GM19025 (cell line): ENCODE measurements around the gene SLC7A14.
"Not testable (repeated sequence)": the region's sequence is repeated elsewhere in the genome, so short reads cannot be mapped to it uniquely, and the experiment has no call there.

ENCODE experiments used
- ATAC-seq: cut with Tn5 transposase; IDR thresholded peaks from one replicate; pipeline ENCODE4 v1.9.1; 2021; ENCODE audit warnings: mild to moderate bottlenecking, low read depth, moderate library complexity; ENCODE audit not compliant: unreplicated experiment

Gene SLC7A14

GRCh38 chr3:170598091-170598502 lies 12.2 kb upstream of the SLC7A14 start:
- no peak for ATAC-seq

DNA sequence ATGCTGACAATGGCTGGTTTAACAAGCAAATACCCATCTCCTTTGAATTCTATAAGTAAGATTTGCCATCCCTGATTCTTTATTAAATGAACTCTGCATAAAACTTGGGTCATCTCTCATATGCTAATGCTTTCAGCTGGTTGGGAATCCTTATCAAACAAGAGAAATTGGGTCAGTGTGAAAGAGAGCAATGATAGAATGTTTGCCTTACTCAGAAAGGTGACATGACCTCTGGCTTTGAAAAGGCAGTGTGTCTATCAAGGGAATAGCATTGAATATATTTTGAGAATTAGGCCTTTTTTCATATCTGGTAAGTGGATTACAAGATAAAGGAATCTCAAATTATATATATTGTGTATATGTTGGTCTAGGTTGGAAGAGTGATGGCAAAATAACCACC lies 8.7 kb upstream of the SLC7A14 start:
- ATAC-seq: no peak

GRCh38 chr3:170593634-170594033 lies 7.8 kb upstream of the SLC7A14 start:
- ATAC-seq: no peak

DNA sequence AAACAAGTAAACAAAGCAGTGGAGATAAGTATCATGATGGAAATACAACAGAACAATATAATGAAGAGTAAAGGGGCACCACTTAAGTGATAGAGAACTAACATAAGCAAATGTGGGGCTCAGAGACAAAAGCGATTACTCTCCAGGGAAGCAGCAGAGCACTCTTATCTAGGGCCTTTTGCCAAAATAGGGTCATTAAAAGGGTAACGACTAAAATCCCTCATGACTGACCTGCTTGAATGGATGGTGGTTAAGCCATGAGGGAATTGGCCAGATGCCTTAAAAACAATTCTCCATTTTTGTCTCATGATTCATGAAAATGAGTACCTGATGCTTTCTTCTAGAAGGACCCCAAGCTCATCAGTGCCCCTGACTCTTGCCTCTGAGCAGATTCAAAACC lies 3.2 kb upstream of the SLC7A14 start:
- no peak for ATAC-seq

GRCh38 chr3:170585008-170585936 lies 603 bp downstream of the SLC7A14 start:
- ATAC-seq: no peak

DNA sequence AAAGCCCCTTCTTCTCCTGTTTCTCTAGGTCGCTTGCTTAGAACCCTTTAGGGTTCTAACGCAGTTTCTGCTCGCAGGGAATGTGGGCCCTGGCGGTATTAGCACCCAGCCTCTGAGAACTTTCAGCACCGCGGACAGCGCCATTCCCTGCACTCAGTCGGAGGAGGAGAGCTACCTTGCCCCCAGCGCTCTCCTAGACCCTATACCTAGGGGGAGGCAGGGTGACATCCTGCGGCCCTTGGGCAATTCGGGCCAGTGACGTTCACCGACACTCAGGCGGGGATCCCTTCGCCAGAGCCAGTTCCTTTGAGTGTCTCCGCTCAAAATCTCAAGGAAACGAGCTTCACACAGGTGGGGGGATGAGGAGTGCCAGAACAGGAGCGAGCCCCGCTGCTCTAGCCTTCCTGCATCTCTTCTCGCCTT lies 1.3 kb downstream of the SLC7A14 start:
- ATAC-seq: no peak

DNA sequence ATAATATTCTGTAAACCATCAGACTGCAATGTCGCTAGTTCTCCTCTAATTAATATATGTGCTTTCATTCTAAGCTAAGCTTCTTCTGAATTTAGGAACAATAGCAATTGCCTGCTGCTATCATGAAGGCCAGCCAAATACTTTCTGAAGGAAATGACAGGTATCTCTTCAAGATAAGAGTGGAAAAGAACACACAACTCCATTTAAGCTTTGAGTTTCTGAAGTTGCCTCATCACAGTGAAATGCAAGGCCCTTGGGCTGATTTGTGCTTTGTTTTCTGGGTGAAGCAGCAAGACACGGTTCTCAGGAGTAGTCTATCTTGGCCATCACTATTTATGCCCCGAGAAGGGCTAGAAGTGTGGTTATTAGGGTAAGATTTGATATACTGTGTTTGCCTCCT lies 6.2 kb downstream of the SLC7A14 start:
- ATAC-seq: no peak

DNA sequence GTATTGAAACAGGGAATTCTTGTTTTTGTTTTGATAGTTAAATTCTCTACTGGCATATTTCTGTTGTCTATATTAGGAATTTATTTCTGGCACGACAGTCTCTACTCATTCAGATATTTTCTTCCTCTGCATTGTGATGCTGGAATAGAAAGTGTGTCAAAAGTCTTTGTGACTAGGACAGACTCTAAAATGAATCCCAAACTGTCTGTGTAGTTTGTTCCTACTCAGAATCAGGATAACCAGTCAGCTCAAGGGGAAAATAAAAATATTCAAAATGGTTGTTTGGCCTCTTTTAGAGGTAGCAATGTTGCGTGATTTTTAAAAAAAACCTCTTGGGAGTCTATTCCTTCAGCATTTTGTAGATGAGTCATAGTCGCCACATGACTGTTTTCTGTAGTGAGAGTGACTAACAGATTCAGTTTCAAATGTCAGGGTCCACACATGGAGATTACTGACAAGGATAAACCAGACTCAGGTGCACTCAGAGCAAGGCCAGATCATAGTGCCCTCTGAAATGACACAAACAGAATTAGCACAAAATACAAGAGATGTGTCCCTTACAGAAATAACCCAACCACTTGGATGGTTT lies 13.1 kb downstream of the SLC7A14 start:
- peak; percentile 95 for ATAC-seq

DNA sequence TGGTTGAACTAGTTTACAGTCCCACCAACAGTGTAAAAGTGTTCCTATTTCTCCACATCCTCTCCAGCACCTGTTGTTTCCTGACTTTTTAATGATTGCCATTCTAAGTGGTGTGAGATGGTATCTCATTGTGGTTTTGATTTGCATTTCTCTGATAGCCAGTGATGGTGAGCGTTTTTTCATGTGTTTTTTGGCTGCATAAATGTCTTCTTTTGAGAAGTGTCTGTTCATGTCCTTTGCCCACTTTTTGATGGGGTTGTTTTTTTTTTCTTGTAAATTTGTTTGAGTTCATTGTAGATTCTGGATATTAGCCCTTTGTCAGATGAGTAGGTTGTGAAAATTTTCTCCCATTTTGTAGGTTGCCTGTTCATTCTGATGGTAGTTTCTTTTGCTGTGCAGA lies 18.3 kb downstream of the SLC7A14 start:
- ATAC-seq: not testable (repeated sequence)

GRCh38 chr3:170566413-170566812 lies 19.5 kb downstream of the SLC7A14 start:
- no peak for ATAC-seq

- ATAC-seq: no peak
These were observed 20.4 kb downstream of the SLC7A14 start for GRCh38 chr3:170565495-170565894.

DNA sequence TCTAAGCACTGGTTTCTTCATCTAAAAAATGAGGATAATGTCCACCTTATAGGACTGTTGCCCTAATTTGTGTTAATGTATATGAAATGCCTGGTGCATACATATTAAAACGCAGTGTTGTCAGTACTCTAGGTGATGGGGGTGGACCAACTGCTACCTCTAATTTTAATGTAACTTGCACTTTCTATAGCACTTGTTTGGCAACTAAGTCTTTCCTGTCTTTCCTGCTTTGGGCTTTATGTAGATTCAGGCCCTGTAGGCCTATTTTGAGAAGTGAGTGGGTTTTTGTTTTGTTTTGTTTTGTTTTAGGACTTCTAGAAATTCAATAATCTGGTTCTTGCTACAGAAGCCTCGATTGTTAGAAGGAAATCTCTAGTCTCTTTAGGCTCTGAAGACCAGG lies 21.2 kb downstream of the SLC7A14 start:
- no peak for ATAC-seq

DNA sequence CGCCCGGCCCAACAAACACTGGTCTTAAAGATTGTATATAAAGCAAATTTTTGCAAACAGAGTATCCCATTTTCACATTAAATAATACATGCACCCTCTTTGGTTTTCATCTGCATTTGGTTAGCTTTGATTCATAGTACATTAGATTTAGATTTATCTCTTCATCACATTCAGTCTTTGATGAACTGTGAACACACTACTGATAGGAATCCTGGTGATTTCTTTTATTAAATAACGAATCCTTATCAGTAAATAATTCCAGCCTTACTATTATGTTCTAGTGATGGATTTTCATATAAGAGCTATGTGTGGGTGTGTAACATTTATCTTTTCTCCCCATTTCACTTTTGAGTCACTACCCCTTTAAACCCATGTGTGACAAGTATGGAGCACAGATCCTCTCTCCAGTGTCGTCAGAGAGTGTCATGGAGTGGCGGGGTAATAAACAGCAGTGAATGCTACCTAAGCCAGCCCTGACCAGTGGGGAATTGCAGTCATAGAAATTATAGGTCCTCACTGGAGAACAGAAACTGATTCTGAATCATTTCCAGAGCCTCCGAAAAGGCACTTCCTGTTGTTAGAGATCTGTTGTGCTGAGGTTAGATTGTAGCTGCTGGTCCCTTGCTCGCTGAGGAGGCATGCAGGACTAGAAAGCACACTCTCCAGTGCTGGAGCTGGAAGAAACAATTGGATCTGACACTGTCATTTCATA lies 22.0 kb downstream of the SLC7A14 start:
- peak; percentile 81 for ATAC-seq

DNA sequence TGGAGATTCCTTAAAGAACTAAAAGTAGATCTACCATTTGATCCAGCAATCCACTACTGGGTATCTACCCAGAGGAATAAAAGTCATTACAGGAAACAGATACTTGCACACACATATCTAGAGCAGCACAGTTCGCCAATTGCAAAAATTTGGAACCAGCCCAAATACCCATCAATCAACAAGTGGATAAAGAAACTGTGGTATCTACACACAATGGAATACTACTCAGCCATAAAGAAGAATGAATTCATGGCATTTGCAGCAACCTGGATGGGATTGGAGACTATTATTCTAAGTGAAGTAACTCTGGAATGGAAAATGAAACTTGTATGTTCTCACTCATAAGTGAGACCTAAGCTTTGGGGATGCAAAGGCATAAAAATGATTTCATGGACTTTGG lies 23.8 kb downstream of the SLC7A14 start:
- ATAC-seq: no peak

DNA sequence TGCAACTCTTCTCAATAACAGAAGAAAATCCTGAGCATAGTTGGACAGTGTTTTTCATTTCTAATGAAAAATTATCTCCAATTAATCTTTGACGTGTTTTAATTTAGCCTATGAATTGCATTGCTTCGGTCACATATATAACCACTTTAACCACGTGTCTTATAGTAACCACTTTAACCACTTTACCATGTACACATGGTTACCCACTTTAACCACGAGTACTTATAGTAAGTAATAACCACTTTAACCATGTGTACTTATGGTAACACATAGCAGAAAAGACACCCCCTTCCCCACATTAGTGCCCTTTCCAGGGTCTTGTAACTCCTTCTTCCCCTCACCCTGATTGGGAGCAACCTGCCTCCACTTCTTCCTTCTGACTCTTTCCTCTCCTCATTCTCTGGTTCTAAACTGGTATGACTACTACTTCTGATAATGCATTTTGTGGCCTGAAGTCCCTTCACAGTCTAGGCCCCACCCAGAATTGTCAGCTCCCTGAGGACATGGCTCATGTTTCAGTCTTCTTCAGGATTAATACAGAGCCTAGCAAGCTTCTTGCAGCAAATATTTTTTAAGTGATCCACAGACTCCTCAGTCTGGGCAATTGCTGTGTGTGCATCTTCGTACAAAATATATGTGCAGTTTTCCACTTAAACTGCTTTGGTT lies 25.0 kb downstream of the SLC7A14 start:
- no peak for ATAC-seq

DNA sequence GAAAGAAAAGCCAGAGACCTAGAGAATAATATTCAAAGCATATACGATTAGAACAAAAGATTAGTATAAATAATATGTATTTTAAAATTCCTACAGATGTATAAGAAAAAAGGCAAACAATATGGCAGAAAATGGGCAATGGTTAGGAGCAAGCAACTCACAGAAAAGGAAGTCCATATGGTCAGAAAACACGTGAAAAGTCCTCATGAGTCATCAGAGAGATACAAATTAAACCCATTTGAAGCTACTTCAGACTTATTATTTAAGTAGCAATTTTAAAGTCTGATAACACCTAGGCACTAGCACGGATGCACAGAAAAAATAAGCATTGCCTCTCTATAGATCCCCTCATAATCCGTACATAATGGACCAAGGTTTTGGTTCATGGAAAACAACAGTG lies 25.6 kb downstream of the SLC7A14 start:
- no peak for ATAC-seq

DNA sequence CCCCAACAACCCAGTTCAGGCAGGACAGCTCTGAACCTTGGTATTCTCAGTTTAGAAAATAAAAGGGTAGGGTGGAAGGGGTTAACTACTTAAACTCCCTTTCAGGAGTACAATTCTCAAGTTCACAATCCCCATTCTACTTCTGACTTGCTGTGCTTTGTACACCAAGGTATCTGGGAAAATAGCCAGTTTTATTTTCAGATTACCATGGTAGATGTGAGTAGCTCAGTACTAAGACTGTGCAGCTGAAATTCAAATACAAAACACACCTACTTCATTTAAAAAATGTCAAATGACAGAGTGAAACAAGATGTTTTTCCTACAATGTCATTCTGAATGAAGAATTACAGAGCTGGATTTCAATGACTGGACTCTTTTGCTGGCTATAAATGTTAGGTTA lies 27.4 kb downstream of the SLC7A14 start:
- ATAC-seq: no peak

- no peak for ATAC-seq
These were observed 30.5 kb downstream of the SLC7A14 start for GRCh38 chr3:170555329-170555728.

- no peak for ATAC-seq
These were observed 31.8 kb downstream of the SLC7A14 start for GRCh38 chr3:170553788-170554757.

DNA sequence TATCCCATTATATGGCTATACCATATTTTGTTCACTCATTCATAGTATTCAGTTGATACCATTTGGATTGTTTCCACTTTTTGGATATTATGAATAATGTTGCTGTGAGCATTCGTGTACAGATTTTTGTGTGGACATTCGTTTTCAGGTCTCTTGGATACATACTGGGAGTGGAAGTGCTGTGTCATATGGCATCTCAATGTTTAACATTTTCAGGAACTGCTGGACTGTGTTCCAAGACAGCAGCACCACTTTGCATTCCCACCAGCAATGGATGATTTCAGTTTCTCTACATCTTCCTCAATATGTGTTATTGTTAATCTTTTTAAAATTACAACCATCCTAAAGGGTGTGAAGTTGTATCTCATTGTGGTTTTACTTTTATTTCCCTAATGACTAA lies 34.6 kb downstream of the SLC7A14 start:
- ATAC-seq: no peak
